HG03558 (cell line): ENCODE measurements around the gene ZNF500.

Experiments used
- ATAC-seq: cut with Tn5 transposase; IDR thresholded peaks from one replicate; pipeline ENCODE4 v1.9.1; 2021; ENCODE audit warnings: moderate number of reproducible peaks; ENCODE audit not compliant: unreplicated experiment; ENCODE audit errors: extremely low read depth

Gene ZNF500

DNA sequence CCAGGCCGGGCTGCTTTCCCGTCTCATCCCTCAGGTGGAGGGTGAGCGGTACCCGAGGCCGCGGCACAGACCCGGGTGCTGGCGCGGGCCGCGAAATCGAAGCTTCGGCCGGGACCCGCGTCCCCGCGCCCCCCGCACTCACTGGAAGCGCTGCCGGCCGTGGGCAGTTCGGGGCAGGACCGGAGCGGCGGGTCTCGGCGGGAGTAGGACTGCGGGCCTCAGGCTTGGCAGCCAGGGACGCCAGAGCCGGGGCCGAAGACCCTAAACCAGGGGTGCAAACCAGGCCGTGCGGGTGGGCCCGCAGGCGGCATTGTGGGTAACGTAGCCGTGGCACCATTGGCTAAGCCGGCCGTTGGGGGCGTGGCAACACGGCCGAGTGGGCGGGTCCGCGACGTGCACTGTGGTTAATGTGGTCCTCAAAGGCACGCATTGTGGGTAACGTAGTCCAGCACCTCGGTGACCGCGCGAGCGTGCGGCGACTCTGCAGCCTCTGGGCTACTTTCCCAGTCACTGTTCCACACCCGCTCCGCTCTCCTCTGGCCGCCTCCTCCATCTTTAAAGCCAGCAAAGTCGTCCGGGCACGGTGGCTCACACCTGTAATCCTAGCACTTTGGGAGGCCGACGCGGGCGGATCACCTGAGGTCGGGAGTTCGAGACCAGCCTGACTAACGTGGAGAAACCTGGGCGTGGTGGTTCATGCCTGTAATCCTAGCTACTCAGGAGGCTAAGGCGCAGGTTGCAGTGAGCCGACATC, at the start of gene ZNF500:
ZNF500 (minus strand) TSS at position 288 of the 754 bp plus-strand sequence. CDS start 1,184 bp downstream, outside the sequence.
- peak; percentile 72 for ATAC-seq

DNA sequence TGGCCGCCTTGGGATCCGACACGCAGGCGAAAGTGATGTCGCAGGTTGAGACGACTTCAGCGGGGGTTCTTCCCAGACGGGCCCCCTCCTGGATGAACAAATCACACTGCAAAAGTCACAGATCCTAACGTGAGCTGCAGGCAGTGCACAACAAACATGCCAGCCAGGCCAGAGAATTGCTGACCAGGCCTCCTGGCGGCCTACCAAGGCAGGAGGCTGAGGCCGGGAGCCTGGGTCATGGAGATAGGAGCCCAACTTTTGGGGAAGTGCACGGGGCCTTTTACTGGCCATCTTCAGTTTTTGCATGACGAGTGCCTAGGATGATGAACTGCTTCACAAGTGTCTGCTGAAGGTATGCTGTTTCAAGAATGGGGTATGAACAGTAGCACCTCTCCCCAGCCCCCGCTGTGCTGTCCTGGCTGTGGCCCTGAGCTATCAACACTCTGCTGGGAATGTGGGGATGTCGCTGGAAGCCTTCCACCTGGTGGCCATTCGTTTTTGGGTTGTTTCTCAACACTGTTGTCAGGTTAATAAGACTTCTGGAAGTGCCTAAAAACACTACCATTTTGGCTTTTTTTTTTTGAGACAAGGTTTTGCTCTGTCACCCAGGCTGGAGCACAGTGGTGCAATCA, 47.7 kb upstream of the ZNF500 start:
- ATAC-seq, result no peak

DNA sequence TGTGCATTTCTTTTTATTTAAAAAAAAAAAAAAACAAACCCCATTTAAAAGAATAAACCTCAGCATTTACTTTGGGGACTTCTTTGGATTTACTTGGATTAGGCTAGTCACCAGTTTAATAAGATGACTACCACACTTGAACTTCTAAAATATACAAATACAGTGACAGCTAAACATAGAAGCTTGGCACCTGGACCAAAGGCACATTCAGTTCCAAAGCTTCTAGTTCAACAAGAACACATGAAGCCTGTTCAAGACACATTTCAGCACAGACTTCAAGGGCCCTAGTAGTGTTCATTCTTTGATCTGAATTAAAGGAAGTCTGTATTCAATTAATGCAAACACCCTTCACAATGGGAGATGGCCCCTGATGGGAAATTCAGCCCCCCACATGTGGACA, 47.1 kb upstream of the ZNF500 start:
- no peak for ATAC-seq

DNA sequence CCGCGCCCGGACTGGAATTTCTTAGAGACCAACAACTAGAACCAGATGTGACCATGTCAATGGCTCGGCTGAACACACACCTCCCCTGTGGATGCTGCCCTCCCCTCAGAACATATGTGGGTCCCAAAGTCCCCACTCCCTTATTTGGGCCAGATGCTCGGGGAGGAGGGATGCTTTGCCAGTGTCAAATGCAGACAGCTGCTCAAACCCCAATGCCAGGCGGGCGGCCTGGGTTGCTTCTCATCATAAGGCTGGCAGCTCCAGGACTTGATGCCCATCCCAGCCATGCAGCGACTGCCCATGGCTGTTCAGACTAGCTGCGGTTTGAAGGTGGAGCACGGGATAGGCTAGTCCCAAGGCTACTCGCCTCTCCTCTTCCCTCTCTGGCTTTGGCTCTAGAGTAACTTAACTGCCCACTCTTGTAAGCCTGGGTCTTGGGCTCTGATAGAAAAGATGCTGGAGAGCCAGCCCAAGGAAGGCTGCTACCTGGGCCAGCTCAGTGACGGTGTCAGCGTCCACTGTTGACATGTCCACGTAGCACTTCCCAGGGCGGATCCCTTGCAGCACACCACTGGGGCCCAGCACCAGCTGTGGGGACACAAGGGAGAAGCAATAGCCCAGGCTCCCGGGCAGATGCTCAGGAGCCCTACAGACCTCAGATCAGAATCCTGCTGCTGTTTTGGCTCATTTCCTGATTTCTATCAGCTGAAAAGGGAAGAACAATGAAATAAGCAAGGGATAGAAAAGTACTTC, 46.5 kb upstream of the ZNF500 start:
- ATAC-seq, result no peak

DNA sequence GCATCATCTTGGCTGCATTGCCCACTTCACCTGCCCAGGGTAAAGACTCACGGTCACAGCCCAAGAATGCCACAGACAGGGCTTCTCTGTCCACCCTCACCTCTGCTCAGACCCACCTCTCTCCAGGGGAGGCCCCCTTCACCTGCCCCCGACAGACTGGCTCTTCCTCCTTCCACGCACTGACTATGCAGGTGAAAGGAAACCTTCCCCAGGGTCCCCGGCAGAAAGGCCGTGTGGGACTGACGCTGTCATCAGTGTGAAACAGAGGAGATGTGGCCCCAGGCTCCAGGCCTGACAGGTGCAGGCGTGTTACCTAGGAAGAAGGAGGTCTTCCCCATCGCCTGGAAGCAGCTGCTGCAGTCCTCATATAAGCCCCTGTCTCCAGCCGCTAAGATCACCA, 44.8 kb upstream of the ZNF500 start:
- ATAC-seq, result no peak

DNA sequence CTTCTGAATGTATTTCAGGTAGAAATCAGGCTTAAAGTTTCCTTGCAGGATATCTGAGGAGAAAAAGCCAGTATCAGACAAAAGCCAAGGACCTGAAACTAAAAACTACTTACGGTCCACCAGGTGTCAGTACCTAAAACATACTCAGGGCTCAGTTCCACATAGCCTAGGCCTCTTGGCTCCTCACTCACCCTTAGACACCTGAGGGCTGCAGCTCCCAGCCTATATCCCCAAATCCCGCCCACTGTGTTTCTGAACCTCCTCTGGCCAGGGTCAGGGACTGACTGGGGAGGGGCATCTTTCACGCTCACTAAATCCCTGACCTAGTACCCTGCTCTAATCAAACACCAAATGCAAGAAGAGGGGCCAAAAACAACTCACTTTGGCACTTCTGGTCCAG, 44.3 kb upstream of the ZNF500 start:
- ATAC-seq, result no peak

DNA sequence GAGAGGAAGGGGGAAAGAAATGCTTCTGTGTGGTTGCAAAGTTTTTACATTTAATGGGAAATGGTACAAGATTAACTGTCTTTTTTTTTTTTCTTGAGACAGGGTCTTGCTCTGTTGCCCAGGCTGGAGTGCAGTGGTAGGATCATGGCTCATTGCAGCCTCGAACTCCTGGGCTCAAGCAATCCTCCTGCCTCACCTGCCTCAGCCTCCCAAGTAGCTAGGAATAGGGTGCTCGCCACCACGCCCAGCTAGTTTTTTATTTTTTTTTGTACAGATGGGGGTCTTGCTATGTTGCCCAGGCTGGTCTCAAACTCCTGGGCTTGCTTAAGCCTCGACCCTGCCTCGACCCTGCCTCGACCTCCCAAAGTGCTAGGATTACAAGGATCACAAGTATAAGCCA, 39.3 kb upstream of the ZNF500 start:
- no peak for ATAC-seq

DNA sequence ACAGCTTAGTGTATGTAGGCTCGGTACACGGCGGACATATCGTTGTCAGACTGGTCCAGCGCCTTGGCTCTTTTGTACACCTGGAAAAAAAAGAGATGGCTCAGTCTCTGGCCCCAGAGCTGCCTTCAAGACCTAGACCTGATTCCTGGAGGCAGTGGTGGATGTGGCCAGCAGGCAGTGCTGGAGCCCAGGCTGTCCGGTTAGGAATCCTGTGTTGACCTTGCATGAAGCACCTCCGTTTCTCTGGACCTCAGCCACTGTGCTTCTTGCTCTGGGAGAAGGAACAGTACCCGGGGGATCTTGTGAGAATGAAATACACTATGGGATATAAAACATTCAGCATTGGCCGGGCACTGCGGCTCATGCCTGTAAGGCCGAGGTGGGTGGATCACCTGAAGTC, 38.3 kb upstream of the ZNF500 start:
- no peak for ATAC-seq

DNA sequence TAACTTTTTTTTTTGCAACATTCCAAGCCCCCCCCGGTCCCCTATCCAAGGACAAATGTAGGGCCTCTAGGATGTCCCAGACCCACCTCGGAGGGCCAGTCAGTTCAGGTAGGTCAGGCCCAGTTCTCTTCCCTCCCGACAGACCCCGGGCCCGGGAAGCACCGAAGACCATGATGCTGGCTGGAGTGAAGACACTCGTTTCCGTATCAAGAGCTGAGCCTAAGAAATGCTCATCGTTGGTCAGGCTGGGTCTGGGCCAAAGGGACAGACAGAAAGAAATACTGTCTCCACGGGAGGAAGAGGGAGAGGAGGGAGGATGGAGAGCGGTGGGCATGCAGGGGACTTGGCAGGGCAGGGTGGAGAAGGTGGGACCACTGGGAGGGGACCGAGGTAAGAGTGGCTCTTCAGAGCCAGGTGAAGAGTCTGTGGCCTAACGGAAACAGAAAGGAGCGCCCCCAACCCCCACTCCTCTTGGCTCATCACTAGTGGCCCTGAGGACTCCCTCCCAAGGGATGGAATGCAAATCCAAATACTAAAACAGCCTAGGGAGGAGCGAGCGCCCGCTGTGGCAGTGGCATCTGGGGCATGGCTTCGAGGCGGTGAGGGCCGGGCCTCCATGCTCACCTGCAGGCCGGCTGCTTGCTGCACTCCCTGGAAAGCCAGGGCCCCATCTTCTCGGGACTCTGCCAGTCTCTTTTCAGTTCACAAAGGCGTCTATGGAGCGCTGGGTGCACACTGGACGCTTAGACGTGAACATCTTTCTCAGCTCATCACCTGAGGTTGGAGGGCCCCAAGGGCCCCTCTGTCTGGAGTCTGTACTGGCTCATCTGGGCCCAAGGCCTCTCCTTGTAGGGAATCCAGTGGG, 37.2 kb upstream of the ZNF500 start:
- no peak for ATAC-seq

DNA sequence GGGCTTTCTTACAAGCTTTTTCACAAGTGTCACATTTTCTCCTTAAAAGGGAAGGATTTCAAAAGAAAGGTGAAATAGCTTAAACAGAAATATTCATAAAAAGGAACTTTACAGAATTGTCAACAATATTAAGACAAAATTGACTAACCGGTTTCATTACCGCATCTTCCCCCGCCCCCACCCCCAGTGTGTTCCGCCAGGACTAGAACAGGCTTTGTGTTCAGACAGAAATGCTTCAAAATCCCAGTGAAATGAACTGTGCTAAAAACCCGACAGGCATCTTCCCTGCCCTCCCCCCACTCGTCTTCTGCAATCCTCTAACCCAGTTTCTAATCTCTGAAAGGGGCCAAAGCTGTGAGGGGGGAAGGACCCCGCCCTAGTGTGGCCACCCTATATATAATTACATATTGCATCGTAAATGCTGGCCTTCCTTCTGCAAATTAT, 36.5 kb upstream of the ZNF500 start:
- ATAC-seq, result no peak

DNA sequence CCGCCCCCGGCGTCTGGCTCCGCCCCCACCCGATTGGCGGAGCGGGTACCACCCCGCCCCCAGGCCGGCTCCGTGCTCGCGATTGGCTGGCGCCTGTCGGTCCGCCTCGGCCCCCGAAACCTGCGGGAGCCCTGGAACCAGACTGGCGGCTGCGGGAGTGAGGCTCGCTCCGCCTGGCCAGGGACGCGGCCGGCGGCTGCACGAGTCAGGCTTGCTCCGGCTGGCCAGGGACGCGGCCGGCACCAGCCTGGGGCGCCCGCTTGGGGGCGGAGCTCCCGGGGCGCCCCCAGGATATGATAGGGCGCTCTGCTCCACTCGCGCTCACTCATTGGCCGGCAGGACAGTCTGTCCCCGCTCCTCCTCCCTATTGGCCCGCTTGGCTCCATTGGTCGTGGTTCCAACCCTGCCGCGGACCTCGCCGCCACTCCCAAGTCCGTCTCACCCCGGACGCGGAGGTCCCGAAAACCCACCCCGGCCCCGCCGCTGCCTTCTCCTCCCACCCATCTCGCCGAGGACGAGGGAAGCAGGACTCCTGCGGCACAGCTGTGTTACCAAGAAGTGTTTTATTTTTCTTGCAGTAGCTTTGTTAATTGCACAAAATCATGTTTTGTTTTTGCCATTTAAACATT, 35.8 kb upstream of the ZNF500 start:
- ATAC-seq, result peak; percentile 78

DNA sequence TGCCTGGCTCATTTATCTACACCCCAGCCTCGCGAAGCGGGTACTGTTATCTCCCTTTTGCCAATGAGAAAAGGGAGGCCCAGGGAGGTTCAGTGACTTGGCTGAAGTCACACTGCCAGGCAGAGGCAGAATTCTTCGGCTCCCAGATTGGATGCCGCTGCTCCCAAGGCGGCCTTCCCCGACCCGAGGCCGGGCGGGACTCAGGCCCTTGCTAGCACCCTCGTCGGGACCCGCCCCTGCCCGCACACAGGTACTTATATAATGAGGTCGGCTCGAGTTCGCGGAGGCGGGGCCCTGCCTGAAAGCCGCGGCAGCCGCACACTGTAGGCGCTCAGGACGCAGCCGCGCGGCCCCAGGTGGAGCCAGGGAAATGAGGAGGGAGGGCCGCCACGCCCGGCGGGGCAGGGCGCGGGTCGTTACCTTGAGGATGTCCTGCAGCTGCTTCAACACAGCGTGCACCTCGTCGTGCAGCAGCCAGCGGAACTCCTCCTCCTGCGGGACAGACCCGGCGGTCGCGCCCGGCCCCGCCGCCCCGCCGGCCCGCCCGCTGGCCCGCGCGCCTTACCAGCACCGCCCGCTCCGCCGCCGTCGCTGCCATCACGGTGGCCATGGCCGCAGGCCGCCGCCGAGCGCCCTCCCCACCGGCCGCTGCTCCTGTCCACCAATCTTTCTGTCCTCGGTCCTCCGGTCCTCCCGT, 35.1 kb upstream of the ZNF500 start, which contains the start of gene ROGDI:
ROGDI (minus strand) TSS at position 672 of the 697 bp plus-strand sequence; CDS start at position 610, 62 bp downstream.
- peak; percentile 25 for ATAC-seq

DNA sequence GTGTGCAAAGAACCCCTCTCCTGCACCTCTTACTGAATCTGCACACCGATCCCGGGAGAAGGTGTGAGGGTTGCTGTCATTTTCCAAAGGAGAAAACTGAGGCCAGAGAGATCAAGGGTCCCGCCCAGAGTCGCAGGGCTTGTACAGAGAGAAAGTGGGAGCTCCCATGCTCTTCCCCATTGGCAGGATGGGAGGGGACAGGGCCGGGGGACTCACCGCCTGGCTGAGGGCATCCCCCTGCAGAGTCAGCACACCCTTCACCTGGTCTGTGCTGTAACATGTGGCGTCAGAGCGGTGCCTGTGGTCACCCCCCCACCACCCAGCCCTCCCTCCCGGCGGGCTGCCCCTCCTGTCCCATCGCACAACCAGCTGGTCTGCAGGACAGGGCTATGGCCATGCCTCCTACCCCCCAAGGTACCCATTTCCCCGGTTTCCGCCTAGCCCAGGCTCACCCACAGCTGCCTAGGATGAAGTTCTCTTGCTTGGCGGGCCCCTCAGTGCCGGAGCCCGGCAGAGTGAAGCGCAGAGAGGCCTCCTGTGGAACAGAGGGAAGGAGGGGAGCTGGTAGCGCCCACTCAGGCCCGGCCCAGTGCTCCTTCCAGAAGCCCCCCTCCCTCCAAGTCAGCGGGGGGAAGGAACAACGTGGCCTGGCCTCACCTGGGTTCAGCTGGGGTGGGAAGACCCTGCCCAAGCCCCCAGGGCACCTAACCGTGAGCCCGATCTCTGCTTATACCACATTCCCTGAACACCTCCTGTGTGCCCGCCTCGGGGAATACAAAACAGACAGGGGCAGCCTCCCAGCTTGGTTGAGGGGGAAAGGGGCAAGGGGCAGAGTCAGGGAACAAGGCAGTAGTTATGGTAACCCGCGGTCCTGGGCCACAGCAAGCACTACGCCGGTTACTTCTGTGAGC, 34.3 kb upstream of the ZNF500 start:
- ATAC-seq, result no peak

DNA sequence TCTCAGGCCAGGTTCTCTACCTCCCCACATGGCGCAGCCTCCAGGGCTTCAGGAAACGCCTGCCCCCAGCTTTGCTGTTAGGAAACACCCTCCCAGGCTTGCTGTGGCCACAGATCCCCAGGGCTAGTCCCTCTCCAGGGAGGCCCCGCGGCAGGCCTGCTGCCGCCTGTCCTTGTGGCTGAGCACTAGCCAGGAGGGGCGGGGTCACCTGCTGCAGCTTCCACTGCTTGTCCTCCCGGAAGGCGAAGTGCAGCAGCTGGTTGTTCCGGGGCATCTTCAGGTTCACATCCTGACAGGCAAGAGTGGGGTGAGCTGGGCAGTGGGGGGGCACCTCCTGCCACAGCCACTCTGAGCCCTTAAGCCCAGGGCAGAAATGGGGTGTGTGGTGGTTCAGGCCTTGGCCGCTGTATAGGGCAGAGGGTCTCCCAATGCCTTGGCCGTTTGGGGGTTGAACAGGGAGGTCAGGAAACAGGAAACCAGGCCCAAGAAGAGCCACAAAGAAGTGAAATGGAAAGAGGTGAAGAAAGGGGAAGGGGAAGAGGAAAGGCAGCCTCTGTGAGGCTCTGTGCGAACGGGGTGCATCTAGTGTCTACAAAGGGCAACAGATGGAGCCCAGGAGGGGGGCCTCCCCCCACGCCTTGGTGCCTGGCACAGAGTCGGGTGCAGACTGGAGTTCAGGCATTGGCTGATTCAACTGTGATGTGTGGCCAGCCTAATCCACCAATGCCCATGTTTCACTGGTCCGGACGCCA, 33.5 kb upstream of the ZNF500 start:
- no peak for ATAC-seq

DNA sequence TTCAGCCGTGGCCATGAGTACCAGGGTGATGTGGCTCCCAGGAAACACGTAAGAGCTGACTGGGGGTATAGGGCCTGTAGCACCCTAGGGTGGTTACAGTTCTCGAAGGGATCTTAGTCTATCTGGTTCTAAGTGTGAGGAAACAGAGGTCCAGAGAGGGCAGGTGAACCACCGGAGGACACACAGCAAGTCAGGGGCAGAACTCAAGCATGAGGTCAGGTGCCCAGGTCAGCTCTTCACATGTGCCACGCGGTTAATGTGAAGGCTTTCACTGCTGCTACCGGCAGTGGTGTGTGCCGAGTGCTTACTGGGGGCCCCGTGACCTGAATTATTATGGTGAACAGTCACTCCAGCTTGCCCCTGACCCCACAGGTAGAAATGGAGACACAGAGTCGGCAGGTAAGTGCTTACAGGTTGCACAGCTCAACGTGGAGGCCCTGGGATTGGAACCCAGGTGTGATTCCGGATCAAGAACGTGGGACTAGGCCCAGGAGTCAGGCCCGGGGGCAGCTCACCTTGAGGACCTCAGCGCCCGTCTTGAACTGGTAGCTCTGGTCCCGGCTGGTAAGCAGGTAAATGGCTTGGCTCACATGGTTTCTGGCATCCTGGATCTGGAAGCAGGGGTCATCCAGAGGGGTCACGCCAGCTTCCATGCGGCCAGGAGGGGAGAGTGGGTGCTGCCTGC, 32.4 kb upstream of the ZNF500 start:
- no peak for ATAC-seq

DNA sequence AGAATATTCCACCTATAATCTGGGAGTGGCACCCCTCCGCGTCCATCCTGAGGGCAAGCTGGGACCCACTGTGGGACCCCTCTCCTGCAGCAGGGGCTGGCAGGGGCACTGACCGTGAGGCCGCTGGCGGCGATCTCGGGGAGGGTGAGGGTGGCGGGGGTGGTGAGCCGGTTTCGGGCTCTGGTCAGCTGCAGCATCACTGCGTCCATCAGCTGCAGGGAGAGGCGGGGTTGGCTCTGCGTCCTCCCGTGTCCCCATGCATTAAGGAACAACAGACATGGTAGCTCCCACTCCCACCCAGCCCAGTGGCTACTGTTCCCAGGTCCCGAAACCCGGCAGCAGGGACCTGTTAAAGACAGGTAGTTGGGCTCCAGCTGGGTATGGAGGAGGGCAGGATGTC, 31.5 kb upstream of the ZNF500 start:
- ATAC-seq, result no peak

DNA sequence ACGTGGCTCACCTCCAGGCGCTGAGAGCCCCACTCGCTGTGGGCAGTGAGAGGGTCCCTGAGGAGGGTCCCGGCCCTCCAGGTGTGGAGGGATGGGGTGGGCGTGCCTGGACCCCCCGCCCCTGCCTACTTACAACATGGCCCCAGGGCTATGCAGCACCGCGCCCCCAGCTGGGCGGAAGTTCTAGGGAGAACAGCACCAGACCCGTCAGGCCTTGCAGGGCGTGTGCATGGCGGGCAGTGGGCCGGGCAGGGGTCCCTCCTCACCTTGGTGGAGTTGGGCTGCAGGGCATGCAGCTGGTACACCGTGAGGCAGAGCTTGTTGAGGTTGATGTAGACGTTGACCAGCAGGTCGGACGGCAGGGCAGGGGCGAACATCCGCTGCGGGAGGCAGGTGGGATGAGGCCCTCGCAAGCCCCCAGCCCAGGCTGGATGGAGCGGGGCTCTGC, 30.9 kb upstream of the ZNF500 start:
- ATAC-seq, result no peak
